ENCODE measurements around the gene SNORC. TPM values are rescaled to one million over a fixed set of nuclear protein-coding genes. Genes with fewer than 3 reads are reported as not detected.
A peak's percentile ranks its signal among the peaks of the same experiment; 100 is the strongest.

SNORC gene
- total RNA-seq, 1 donor from 2014 or later, result 2.8 TPM

- H3K27me3 Mint-ChIP-seq, result peaks cover 15% of the 10 kb centered on the region
- no peak for DNase-seq (ENCODE audit: low spot score, unreplicated experiment)
- no peak overlapping the region for H3K27ac Mint-ChIP-seq
- no peaks in the 10 kb centered on the region for H3K9me3 Mint-ChIP-seq (ENCODE audit: low read depth)
- H3K4me3 Mint-ChIP-seq (ENCODE audit: low read depth), result no peak overlapping the region
- no peaks in the 10 kb centered on the region for H3K36me3 Mint-ChIP-seq (ENCODE audit: insufficient read depth)
- H3K4me1 Mint-ChIP-seq (ENCODE audit: low read depth), result no peaks in the 10 kb centered on the region
- TF ChIP-seq, protein P1, sequence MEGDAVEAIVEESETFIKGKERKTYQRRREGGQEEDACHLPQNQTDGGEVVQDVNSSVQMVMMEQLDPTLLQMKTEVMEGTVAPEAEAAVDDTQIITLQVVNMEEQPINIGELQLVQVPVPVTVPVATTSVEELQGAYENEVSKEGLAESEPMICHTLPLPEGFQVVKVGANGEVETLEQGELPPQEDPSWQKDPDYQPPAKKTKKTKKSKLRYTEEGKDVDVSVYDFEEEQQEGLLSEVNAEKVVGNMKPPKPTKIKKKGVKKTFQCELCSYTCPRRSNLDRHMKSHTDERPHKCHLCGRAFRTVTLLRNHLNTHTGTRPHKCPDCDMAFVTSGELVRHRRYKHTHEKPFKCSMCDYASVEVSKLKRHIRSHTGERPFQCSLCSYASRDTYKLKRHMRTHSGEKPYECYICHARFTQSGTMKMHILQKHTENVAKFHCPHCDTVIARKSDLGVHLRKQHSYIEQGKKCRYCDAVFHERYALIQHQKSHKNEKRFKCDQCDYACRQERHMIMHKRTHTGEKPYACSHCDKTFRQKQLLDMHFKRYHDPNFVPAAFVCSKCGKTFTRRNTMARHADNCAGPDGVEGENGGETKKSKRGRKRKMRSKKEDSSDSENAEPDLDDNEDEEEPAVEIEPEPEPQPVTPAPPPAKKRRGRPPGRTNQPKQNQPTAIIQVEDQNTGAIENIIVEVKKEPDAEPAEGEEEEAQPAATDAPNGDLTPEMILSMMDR (IDR thresholded peaks at IDR 0.05; ENCODE audit: unreplicated experiment), result no peak
Observed at GRCh38 chr2:232878855-232879617, 9.0 kb downstream of the SNORC start.

GRCh38 chr2:232879618-232880494 is 9.8 kb downstream of the SNORC start:
- peak overlapping the region; percentile 43 for H3K27ac Mint-ChIP-seq
- TF ChIP-seq, protein P1 (IDR thresholded peaks at IDR 0.05; ENCODE audit: unreplicated experiment), result no peak
- H3K4me1 Mint-ChIP-seq (ENCODE audit: low read depth), result no peaks in the 10 kb centered on the region
- no peak overlapping the region for H3K4me3 Mint-ChIP-seq (ENCODE audit: low read depth)
- DNase-seq (ENCODE audit: low spot score, unreplicated experiment), result no peak
- no peaks in the 10 kb centered on the region for H3K9me3 Mint-ChIP-seq (ENCODE audit: low read depth)
- no peaks in the 10 kb centered on the region for H3K36me3 Mint-ChIP-seq (ENCODE audit: insufficient read depth)
- H3K27me3 Mint-ChIP-seq, result peaks cover 15% of the 10 kb centered on the region

GRCh38 chr2:232880764-232881351 is 10.8 kb downstream of the SNORC start:
- TF ChIP-seq, protein P1 (IDR thresholded peaks at IDR 0.05; ENCODE audit: unreplicated experiment), result no peak
- Mint-ChIP-seq H3K4me1 (ENCODE audit: low read depth) (no peaks in the 10 kb centered on the region), H3K9me3 (ENCODE audit: low read depth) (no peaks in the 10 kb centered on the region), H3K36me3 (ENCODE audit: insufficient read depth) (no peaks in the 10 kb centered on the region), H3K27me3 (peaks cover 7% of the 10 kb centered on the region), H3K27ac (no peak overlapping the region), H3K4me3 (ENCODE audit: low read depth) (no peak overlapping the region)
- no peak for DNase-seq (ENCODE audit: low spot score, unreplicated experiment)

DNA sequence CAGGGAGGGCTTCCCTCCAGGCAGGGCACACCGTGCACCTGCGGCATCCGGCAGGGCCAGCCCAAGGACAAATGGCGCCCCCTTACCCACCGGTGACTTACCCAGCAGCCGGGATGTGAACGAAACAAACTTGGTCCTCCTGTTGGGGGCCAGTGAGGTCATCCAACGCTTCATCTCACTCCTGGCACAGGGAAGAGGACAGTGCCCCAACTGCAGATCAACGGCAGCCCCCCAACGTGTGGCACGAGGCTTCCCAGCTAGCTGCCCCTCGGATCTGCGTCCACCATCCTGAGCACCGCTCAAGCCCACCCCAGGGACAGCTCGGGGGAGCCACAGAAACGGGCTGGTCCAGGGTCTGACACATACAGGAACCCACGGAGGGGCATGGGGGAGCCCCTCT is 12.0 kb downstream of the SNORC start:
- no peaks in the 10 kb centered on the region for H3K36me3 Mint-ChIP-seq (ENCODE audit: insufficient read depth)
- H3K4me3 Mint-ChIP-seq (ENCODE audit: low read depth), result no peak overlapping the region
- no peak overlapping the region for H3K27ac Mint-ChIP-seq
- no peaks in the 10 kb centered on the region for H3K4me1 Mint-ChIP-seq (ENCODE audit: low read depth)
- TF ChIP-seq, protein P1 (IDR thresholded peaks at IDR 0.05; ENCODE audit: unreplicated experiment), result no peak
- no peak for DNase-seq (ENCODE audit: low spot score, unreplicated experiment)
- peaks cover 7% of the 10 kb centered on the region for H3K27me3 Mint-ChIP-seq
- no peaks in the 10 kb centered on the region for H3K9me3 Mint-ChIP-seq (ENCODE audit: low read depth)

DNA sequence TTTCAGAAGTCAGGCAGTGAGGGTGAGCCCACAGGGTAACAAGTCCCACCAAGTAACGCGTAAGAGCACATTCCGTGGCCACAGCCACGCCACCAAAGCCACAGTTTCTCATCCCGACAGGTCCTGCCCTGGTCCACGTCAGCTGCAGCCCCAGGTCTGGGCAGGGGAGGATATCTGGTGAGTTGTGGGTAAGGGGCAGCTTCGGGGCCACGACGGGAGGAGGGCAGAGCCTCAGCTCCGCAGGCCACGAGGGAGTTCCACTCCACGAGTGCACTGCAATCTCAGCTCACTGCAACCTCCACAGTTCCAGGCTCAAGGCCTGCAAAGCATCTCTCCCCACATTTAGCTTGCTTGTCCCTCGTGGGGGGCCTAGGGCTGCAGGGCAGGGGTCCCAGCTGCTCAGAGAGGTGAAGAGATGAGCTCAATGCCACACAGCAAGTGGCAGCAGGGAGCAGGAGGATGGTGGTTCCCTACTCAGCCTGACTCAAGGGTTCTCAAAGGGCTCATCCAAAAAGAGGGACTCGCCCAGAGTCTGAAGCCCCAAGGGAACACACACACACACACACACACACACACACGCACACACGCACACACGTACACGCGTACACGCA is 12.5 kb downstream of the SNORC start:
- no peak overlapping the region for H3K4me3 Mint-ChIP-seq (ENCODE audit: low read depth)
- H3K9me3 Mint-ChIP-seq (ENCODE audit: low read depth), result no peaks in the 10 kb centered on the region
- TF ChIP-seq, protein P1 (IDR thresholded peaks at IDR 0.05; ENCODE audit: unreplicated experiment), result no peak
- no peak for DNase-seq (ENCODE audit: low spot score, unreplicated experiment)
- no peaks in the 10 kb centered on the region for H3K4me1 Mint-ChIP-seq (ENCODE audit: low read depth)
- H3K36me3 Mint-ChIP-seq (ENCODE audit: insufficient read depth), result no peaks in the 10 kb centered on the region
- no peak overlapping the region for H3K27ac Mint-ChIP-seq
- H3K27me3 Mint-ChIP-seq, result peaks cover 8% of the 10 kb centered on the region

Measured in progenitor cell of endocrine pancreas (in vitro differentiated cells).